ENCODE data around the gene PIEZO2. TPM values are rescaled to one million over a fixed set of nuclear protein-coding genes. Genes with fewer than 3 reads are reported as not detected.

The PIEZO2 gene
- total and polyA plus RNA-seq, 2 experiments from 2014 or later, result 24.5 to 70.8 TPM

DNA sequence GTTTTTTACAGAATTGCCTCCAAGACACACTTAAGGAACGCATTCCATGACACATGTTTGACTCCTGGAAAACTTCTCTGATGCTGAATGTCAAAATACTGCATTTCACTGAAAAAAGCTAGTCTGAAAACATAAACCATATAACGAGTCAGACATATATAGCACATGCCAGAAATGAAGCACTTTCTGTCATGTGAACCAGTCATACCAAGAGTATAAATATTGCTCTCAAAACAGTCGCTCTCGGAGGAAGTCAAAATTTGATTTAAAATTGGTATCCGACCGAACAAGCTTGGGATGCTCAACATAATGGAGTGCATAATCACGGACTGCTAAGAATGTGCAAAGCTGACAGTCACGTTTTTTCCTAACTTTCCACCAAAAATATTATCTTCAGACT lies 115.9 kb downstream of the PIEZO2 start:
- no peaks in the 10 kb centered on the region for H3K9me2 ChIP-seq (replicated peaks; ENCODE audit: insufficient read depth)
- no peaks in the 10 kb centered on the region for H3K27me3 ChIP-seq
- no peaks in the 10 kb centered on the region for H3K36me3 ChIP-seq (replicated peaks; ENCODE audit: insufficient read depth, low read depth)
- H4K20me1 ChIP-seq (ENCODE audit: insufficient read depth, poor library complexity, severe bottlenecking), result no peaks in the 10 kb centered on the region
- H3K9me3 ChIP-seq (ENCODE audit: low read depth), result no peaks in the 10 kb centered on the region
- H3K79me2 ChIP-seq, result peaks cover 3% of the 10 kb centered on the region
- H2AFZ ChIP-seq, result no peak overlapping the region
- H3K27ac ChIP-seq, result no peak overlapping the region
- H3K4me3 ChIP-seq, result no peak overlapping the region
- TF ChIP-seq EZH2 (IDR thresholded peaks at IDR 0.05; ENCODE audit: borderline replicate concordance) (no peak), EZH2phosphoT487 (IDR thresholded peaks at IDR 0.05; ENCODE audit: low read depth, severe bottlenecking, unreplicated experiment) (no peak)
- TF ChIP-seq, protein P1, sequence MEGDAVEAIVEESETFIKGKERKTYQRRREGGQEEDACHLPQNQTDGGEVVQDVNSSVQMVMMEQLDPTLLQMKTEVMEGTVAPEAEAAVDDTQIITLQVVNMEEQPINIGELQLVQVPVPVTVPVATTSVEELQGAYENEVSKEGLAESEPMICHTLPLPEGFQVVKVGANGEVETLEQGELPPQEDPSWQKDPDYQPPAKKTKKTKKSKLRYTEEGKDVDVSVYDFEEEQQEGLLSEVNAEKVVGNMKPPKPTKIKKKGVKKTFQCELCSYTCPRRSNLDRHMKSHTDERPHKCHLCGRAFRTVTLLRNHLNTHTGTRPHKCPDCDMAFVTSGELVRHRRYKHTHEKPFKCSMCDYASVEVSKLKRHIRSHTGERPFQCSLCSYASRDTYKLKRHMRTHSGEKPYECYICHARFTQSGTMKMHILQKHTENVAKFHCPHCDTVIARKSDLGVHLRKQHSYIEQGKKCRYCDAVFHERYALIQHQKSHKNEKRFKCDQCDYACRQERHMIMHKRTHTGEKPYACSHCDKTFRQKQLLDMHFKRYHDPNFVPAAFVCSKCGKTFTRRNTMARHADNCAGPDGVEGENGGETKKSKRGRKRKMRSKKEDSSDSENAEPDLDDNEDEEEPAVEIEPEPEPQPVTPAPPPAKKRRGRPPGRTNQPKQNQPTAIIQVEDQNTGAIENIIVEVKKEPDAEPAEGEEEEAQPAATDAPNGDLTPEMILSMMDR (IDR thresholded peaks at IDR 0.05; ENCODE audit: poor library complexity), result no peak
- 97% methylated on average over 8 of the region's 8 CpGs for whole genome bisulfite sequencing (ENCODE audit: low lambda C conversion rate, missing lambda C conversion rate)
- H3K4me2 ChIP-seq, result no peak overlapping the region
- H3K4me1 ChIP-seq (ENCODE audit: insufficient read depth), result peaks cover 20% of the 10 kb centered on the region
- DNase-seq (ENCODE audit: low spot score), result no peak

- H2AFZ ChIP-seq, result no peak overlapping the region
- no peak overlapping the region for H3K4me2 ChIP-seq
- peaks cover 7% of the 10 kb centered on the region for H3K4me1 ChIP-seq (ENCODE audit: insufficient read depth)
- no peaks in the 10 kb centered on the region for H3K27me3 ChIP-seq
- no peaks in the 10 kb centered on the region for H3K9me2 ChIP-seq (replicated peaks; ENCODE audit: insufficient read depth)
- WGBS (ENCODE audit: low lambda C conversion rate, missing lambda C conversion rate), result 98% methylated on average over 5 of the region's 5 CpGs
- TF ChIP-seq EZH2phosphoT487 (IDR thresholded peaks at IDR 0.05; ENCODE audit: low read depth, severe bottlenecking, unreplicated experiment) (no peak), EZH2 (IDR thresholded peaks at IDR 0.05; ENCODE audit: borderline replicate concordance) (no peak)
- TF ChIP-seq, protein P1 (IDR thresholded peaks at IDR 0.05; ENCODE audit: poor library complexity), result no peak
- H3K4me3 ChIP-seq, result no peak overlapping the region
- H4K20me1 ChIP-seq (ENCODE audit: insufficient read depth, poor library complexity, severe bottlenecking), result no peaks in the 10 kb centered on the region
- H3K27ac ChIP-seq, result no peak overlapping the region
- H3K79me2 ChIP-seq, result peaks cover 3% of the 10 kb centered on the region
- H3K9me3 ChIP-seq (ENCODE audit: low read depth), result no peaks in the 10 kb centered on the region
- no peak for DNase-seq (ENCODE audit: low spot score)
- H3K36me3 ChIP-seq (replicated peaks; ENCODE audit: insufficient read depth, low read depth), result no peaks in the 10 kb centered on the region
Measured at GRCh38 chr18:11031966-11032365, 117.4 kb downstream of the PIEZO2 start.

DNA sequence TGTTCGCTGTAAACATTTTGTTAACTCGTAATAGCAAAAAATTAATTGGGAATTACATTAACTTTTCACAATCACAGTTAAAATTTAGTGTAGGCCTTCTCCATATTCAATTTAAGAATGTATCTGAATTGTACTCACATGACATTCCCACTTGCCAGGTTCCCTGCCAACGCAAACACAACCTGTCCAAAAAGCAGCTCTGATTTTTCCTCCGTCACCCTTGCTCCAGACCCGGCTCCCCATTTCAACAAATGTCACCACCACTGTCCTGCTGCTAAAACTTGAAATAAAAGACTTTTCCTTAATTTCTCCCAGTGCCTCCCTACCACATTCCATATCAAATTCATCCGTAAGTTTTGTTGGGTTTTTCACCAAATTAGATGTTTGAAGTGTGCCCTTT lies 120.3 kb downstream of the PIEZO2 start:
- no peaks in the 10 kb centered on the region for H3K9me2 ChIP-seq (replicated peaks; ENCODE audit: insufficient read depth)
- peaks cover 3% of the 10 kb centered on the region for H3K79me2 ChIP-seq
- no peak overlapping the region for H3K4me2 ChIP-seq
- H2AFZ ChIP-seq, result no peak overlapping the region
- no peak overlapping the region for H3K27ac ChIP-seq
- no peaks in the 10 kb centered on the region for H4K20me1 ChIP-seq (ENCODE audit: insufficient read depth, poor library complexity, severe bottlenecking)
- no peaks in the 10 kb centered on the region for H3K36me3 ChIP-seq (replicated peaks; ENCODE audit: insufficient read depth, low read depth)
- no peak for DNase-seq (ENCODE audit: low spot score)
- no peak for TF ChIP-seq EZH2 (IDR thresholded peaks at IDR 0.05; ENCODE audit: borderline replicate concordance)
- no peak for TF ChIP-seq EZH2phosphoT487 (IDR thresholded peaks at IDR 0.05; ENCODE audit: low read depth, severe bottlenecking, unreplicated experiment)
- TF ChIP-seq, protein P1 (IDR thresholded peaks at IDR 0.05; ENCODE audit: poor library complexity), result no peak
- no peaks in the 10 kb centered on the region for H3K27me3 ChIP-seq
- no peak overlapping the region for H3K4me3 ChIP-seq
- no peaks in the 10 kb centered on the region for H3K4me1 ChIP-seq (ENCODE audit: insufficient read depth)
- H3K9me3 ChIP-seq (ENCODE audit: low read depth), result no peaks in the 10 kb centered on the region
- WGBS (ENCODE audit: low lambda C conversion rate, missing lambda C conversion rate), result 97% methylated on average over 6 of the region's 6 CpGs

GRCh38 chr18:11027862-11028261 lies 121.5 kb downstream of the PIEZO2 start:
- DNase-seq (ENCODE audit: low spot score), result no peak
- TF ChIP-seq, protein P1 (IDR thresholded peaks at IDR 0.05; ENCODE audit: poor library complexity), result no peak
- no peak for TF ChIP-seq EZH2 (IDR thresholded peaks at IDR 0.05; ENCODE audit: borderline replicate concordance)
- no peak for TF ChIP-seq EZH2phosphoT487 (IDR thresholded peaks at IDR 0.05; ENCODE audit: low read depth, severe bottlenecking, unreplicated experiment)
- Histone ChIP-seq H3K27me3 (no peaks in the 10 kb centered on the region), H3K36me3 (replicated peaks; ENCODE audit: insufficient read depth, low read depth) (no peaks in the 10 kb centered on the region), H3K4me1 (ENCODE audit: insufficient read depth) (no peaks in the 10 kb centered on the region), H3K27ac (no peak overlapping the region), H2AFZ (no peak overlapping the region), H3K79me2 (peaks cover 2% of the 10 kb centered on the region), H3K9me3 (ENCODE audit: low read depth) (no peaks in the 10 kb centered on the region), H3K9me2 (replicated peaks; ENCODE audit: insufficient read depth) (no peaks in the 10 kb centered on the region), H3K4me3 (no peak overlapping the region), H4K20me1 (ENCODE audit: insufficient read depth, poor library complexity, severe bottlenecking) (no peaks in the 10 kb centered on the region), H3K4me2 (no peak overlapping the region)
- 92% methylated on average over 4 of the region's 4 CpGs for WGBS (ENCODE audit: low lambda C conversion rate, missing lambda C conversion rate)

All from hepatocyte (in vitro differentiated cells).